ENCODE results near the gene RPS6KA4. TPM values are rescaled to one million over a fixed set of nuclear protein-coding genes. Genes with fewer than 3 reads are reported as not detected.

Gene RPS6KA4
- polyA plus RNA-seq, 3 donors = 11.1 to 29.4 (median 25.3) TPM

GRCh38 chr11:64342869-64343745 is 15.9 kb upstream of the RPS6KA4 start:
- 64 to 69% (median 65%) methylated on average over 17 to 29 of the region's 29 CpGs for WGBS, 3 donors

DNA sequence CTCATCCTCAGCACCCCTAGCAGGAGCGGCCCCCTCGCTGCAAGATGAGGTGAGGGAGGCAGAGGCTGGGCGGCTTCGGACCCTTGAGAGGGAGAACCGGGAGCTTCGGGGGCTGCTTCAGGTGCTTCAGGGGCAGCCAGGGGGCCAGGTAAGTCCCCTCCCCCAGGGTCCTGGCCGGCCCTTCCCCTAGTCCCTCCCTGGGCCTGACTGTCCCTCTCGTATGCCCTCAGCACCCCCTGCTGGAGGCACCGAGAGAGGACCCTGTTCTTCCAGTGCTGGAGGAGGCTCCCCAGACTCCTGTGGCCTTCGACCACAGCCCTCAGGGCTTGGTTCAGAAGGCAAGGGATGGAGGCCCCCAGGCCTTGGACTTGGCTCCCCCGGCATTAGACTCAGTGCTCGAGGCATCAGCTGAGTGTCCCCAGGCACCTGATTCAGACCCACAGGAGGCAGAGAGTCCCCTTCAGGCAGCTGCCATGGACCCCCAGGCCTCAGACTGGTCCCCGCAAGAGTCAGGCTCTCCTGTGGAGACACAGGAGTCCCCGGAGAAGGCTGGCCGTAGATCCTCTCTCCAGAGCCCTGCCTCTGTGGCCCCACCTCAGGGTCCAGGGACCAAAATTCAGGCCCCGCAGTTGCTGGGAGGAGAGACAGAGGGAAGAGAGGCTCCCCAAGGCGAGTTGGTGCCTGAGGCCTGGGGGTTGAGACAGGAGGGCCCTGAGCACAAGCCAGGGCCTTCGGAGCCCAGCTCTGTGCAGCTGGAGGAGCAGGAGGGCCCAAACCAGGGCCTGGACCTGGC is 15.0 kb upstream of the RPS6KA4 start:
- H3K27ac ChIP-seq (ENCODE audit: low read depth, low read length) = no peak overlapping the region
- WGBS, 3 donors = 78 to 88% (median 87%) methylated on average over 16 to 18 of the region's 18 CpGs

More at GRCh38 chr11:64342869-64343745, 15.9 kb upstream of the RPS6KA4 start:
- H3K27ac ChIP-seq (ENCODE audit: low read depth, low read length) = no peak overlapping the region

DNA sequence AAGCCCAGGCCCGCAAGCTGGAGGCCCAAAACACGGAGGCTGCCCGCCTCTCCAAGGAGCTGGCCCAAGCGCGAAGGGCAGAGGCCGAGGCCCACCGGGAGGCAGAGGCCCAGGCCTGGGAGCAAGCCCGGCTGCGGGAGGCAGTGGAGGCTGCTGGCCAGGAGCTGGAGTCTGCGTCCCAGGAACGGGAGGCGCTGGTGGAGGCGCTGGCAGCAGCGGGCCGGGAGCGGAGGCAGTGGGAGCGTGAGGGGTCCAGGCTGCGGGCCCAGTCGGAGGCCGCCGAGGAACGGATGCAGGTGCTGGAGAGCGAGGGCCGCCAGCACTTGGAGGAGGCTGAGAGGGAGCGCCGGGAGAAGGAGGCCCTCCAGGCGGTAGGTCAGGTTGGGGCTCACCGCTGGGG is 14.2 kb upstream of the RPS6KA4 start:
- H3K27ac ChIP-seq (ENCODE audit: low read depth, low read length) = no peak overlapping the region
- 94 to 95% (median 95%) methylated on average over 23 to 28 of the region's 28 CpGs for WGBS, 3 donors

GRCh38 chr11:64347193-64347867 is 11.6 kb upstream of the RPS6KA4 start:
- WGBS, 3 donors = 76 to 89% (median 86%) methylated on average over 12 of the region's 12 CpGs
- H3K27ac ChIP-seq (ENCODE audit: low read depth, low read length) = no peak overlapping the region

DNA sequence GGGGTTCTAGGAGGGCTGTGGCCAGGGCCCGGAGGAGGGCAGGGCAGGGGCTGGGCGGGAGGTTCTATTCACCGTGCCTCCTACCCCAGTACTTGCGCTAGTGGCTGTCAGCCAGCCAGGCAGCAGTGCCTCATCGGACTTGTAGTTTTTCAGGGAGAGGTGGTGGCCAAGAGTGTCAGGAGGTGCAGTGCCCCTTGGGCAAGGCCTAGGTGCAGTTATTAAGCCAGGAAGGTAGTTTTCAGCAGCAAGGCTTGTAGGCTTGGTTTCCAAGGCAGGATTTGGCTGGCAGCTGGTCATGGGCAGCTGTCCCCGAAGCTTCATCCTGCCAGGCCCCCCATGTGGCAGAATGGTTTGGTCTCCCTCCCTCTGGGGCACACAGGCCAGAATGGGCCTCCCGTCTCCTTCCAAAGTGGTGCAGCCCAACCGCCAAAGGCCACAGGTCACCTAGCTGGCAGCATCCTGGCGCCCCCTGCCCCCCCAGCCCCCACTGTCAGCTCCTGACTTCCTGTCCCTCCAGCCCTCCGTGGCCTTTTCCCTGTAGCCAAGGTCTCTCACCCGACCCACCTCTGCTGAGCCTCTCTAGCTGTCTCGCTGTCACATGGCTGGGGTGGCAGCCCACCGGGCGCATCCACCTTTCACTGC is 10.5 kb upstream of the RPS6KA4 start:
- WGBS, 3 donors = 63 to 79% (median 65%) methylated on average over 13 to 14 of the region's 14 CpGs
- H3K27ac ChIP-seq (ENCODE audit: low read depth, low read length) = no peak overlapping the region

- H3K27ac ChIP-seq (ENCODE audit: low read depth, low read length) = no peak overlapping the region
- WGBS, 3 donors = 84 to 89% (median 87%) methylated on average over 7 of the region's 7 CpGs
Observed at GRCh38 chr11:64349025-64349387, 10.0 kb upstream of the RPS6KA4 start.

GRCh38 chr11:64349404-64349803 is 9.6 kb upstream of the RPS6KA4 start:
- H3K27ac ChIP-seq (ENCODE audit: low read depth, low read length) = no peak overlapping the region
- 86 to 93% (median 89%) methylated on average over 11 of the region's 11 CpGs for WGBS, 3 donors

DNA sequence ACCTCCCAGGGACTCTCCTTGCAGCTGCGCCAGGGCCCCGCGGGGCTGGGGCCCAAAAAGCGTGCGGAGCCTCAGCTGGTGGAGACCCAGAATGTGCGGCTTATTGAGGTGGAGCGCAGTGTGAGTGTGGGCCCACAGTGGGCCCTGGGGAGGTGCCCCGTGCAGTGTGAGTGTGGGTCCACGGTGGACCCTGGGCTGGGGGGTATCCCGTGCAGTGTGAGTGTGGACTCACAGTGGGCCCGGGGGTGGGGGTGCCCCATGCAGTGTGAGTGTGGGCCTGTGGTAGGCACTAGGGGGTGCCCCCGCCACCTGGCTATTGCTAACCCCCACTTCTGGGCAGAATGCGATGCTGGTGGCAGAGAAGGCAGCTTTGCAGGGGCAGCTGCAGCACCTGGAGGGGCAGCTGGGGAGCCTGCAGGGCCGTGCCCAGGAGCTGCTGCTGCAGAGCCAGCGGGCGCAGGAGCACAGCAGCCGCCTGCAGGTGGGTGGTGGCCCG is 7.8 kb upstream of the RPS6KA4 start:
- no peak overlapping the region for H3K27ac ChIP-seq (ENCODE audit: low read depth, low read length)
- 87 to 94% (median 91%) methylated on average over 16 to 18 of the region's 18 CpGs for whole genome bisulfite sequencing, 3 donors

- no peak overlapping the region for H3K27ac ChIP-seq (ENCODE audit: low read depth, low read length)
- 90 to 92% (median 92%) methylated on average over 32 to 33 of the region's 33 CpGs for WGBS, 3 donors
Observed at GRCh38 chr11:64352099-64352994, 6.6 kb upstream of the RPS6KA4 start.

- H3K27ac ChIP-seq (ENCODE audit: low read depth, low read length) = no peak overlapping the region
- whole genome bisulfite sequencing, 3 donors = 57 to 90% (median 86%) methylated on average over 31 to 34 of the region's 34 CpGs
Observed at GRCh38 chr11:64352995-64353714, 5.8 kb upstream of the RPS6KA4 start.

GRCh38 chr11:64353715-64354506 is 5.1 kb upstream of the RPS6KA4 start:
- H3K27ac ChIP-seq (ENCODE audit: low read depth, low read length) = no peak overlapping the region
- 78 to 85% (median 79%) methylated on average over 15 to 20 of the region's 20 CpGs for WGBS, 3 donors

DNA sequence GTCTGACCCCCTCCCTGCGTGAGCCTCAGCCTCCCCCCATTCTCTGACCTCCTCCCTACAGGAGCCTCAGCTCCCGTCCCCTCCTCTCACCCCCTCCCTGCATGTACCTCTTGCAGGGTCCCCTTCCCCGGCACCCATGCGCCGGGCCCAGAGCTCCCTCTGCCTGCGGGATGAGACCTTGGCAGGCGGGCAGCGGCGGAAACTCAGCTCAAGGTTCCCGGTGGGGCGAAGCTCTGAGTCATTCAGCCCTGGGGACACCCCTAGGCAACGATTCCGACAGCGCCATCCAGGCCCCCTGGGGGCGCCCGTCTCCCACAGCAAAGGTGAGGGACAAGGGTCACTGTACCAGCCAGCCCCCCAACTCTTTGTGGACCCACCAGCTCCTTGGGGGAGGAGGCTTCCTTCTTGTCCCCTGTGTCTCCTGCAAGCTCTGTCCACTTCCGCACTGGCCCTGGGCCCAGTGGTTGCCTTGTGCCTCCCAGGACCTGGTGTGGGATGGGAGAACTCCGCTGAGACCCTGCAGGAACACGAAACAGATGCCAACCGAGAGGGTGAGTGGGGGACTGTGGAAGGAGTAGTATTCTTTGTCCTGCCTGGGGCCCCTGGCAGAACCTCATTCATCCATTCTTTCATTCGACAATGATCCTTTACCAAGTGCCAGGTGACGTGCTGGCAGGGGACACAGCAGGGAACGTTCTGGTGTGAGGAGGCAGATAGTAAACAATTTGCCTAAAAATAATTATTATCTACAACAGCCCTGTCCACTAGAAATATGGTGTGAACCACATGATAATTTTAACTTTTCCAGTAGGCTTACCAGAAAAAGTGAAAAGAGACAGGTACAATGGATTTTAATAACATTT is 3.7 kb upstream of the RPS6KA4 start:
- 6 to 12% (median 11%) methylated on average over 23 of the region's 23 CpGs for WGBS, 3 donors

DNA sequence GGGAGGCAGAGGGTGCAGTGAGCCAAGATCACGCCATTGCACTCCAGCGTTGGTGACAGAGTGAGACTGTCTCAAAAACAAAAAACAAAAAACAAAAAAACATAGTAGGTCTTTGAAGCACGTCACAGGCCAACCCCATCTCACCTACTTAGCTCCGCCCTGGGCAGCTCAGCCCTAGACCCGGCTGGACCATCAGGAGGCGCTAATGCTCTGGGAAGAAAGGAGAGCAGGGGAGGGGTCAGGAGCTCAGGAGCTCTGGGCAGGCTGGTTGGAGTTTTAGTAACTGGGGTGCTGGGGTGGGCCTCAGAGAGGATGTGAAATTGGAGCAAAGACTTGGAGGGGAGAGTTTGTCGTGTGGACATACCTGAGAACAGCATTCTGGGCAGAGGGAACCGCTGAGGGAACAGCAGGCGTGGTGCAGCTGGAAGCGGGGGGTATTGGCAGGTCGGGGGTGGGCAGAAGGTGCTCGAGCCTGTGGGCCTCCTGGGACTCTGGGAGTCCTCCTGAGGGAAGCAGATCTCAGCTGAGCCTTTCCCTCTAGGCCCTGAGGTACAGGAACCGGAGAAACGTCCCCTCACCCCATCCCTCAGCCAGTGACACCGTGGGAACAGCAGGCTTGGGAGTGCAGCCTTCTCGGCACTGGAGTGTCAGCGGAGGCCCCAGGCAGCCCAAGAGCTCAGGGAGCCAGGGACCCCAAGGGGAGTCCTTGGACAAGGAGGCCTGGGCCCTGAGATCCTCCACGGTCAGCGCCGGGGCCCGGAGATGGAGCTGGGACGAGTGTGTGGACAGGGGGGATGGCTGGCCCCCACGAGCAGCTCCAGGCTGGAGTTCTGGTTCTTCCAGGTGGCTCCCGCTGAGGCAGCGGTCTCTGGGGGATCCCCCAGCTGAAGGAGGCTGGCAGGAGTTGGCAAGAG is 2.2 kb upstream of the RPS6KA4 start:
- peak overlapping the region; percentile 3 for H3K27ac ChIP-seq (ENCODE audit: low read depth, low read length)

More for the DNA sequence above, 3.7 kb upstream of the RPS6KA4 start:
- no peak overlapping the region for H3K27ac ChIP-seq (ENCODE audit: low read depth, low read length)

GRCh38 chr11:64357446-64357845 is 1.5 kb upstream of the RPS6KA4 start:
- 89 to 95% (median 92%) methylated on average over 5 to 6 of the region's 6 CpGs for WGBS, 3 donors
- peak overlapping the region; percentile 3 for H3K27ac ChIP-seq (ENCODE audit: low read depth, low read length)

More for the DNA sequence above, 2.2 kb upstream of the RPS6KA4 start:
- WGBS, 3 donors = 81 to 90% (median 90%) methylated on average over 24 to 25 of the region's 25 CpGs
